NOMO-1 treated with DMSO at 0.1 percent for 48 hours (cell line): ENCODE measurements around the gene PSMD14.

Source experiments
- DNase-seq: peaks from one replicate; lab custom pipeline; 2025; ENCODE audit not compliant: unreplicated experiment; lab: John Stamatoyannopoulos, UW

The PSMD14 gene

GRCh38 chr2:161418275-161418714 lies 110.1 kb downstream of the PSMD14 start:
- DNase-seq = no peak

DNA sequence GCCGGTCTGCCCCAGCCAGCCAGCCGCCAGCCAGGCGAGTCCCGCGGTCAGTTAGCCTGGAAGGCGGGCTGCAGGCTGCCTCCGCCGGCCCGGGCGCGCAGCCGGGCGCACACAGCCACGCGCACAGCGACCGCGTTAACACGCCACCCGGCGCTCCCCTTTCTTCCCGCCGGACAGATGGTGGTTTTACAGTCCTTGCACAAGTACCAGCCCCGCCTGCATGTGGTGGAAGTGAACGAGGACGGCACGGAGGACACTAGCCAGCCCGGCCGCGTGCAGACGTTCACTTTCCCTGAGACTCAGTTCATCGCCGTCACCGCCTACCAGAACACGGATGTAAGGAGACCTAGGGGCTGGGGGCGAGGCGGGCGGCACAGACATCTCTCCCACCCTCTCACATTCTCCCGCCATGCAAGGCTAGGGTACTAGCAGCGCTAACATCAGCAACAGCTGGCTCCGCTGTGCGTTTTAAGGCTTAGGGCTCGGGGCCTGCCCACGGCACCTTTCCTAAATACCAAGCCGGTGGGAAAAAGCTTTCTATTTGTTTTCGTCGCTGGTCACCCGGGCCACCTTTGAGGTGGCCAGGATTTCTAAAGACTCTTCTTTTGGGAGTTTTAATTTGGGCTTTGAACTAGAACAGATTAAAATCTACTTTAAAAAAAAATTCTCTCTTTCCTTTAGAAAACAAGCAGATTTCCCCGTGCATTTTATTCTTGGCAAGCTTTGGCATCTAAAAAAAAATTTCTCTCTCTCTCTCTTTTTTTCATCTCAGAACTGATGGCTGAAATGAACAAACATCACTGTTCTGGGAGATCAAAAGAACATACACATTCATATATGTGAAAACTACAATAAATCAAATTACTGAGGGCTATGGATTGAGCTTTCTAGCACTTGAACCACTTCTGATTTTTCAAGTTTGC lies 110.8 kb downstream of the PSMD14 start:
- peak; percentile 12 for DNase-seq

GRCh38 chr2:161419638-161420190 lies 111.5 kb downstream of the PSMD14 start:
- no peak for DNase-seq

GRCh38 chr2:161420406-161421074 lies 112.3 kb downstream of the PSMD14 start:
- no peak for DNase-seq

GRCh38 chr2:161421686-161422085 lies 113.5 kb downstream of the PSMD14 start:
- no peak for DNase-seq

DNA sequence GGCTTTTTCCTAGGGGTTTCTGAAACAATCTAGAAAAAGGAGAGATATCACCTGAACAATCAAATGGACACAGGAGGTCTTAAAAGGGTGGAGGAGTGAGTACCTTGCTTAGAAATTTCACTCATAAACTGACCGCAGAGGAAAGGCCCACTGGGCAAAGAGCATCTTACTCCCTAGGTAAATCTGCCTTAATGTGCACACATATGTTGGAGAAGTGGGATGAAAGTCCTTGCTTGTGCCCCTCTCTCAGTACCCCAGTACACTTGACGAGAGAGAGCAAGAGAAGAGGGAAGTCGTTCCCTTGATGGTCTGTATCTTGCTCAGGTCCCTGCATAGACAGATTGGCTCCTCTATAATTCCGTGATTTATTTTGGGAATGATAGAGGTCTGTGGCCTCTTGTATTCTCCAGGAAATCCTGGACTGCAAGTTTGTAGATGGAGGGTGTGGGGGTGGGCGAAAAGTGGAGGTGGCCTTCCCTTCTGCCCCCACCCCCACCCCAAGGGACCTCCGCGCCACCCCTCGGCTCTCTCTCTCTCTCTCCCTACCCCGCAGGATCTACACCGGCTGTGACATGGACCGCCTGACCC lies 114.7 kb downstream of the PSMD14 start:
- DNase-seq = no peak

GRCh38 chr2:161423421-161424393 lies 115.5 kb downstream of the PSMD14 start:
- DNase-seq = no peak

- no peak for DNase-seq
Measured at GRCh38 chr2:161424394-161424769, 116.2 kb downstream of the PSMD14 start.

GRCh38 chr2:161424891-161425727 lies 116.9 kb downstream of the PSMD14 start:
- DNase-seq = no peak

- DNase-seq = no peak
Measured at GRCh38 chr2:161425728-161426454, 117.7 kb downstream of the PSMD14 start.

DNA sequence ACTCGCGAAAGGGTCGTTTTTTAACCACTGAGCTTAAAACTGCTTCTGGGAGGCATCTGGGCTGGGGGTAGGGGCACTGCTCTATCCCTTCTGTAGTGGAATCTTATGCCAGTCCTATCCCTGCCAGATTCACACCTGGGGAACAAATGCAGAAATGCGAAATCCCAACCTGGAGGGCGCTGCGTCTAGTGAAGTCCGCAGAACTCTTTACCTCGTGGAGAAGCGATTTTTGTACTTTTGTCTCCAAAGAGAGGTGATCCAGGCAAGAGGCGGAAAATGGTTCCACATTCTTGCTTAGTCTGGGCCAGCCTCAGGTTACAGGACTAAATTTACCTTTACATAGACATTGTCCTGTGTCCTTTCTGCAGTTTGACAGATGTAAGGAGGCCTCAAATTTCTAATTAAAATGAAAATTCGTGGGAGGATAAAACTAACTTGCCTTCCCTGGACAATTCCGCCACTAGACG lies 118.3 kb downstream of the PSMD14 start:
- DNase-seq = no peak

GRCh38 chr2:161426922-161427663 lies 118.9 kb downstream of the PSMD14 start:
- no peak for DNase-seq

- DNase-seq = no peak
Measured at GRCh38 chr2:161427664-161428587, 119.7 kb downstream of the PSMD14 start.

DNA sequence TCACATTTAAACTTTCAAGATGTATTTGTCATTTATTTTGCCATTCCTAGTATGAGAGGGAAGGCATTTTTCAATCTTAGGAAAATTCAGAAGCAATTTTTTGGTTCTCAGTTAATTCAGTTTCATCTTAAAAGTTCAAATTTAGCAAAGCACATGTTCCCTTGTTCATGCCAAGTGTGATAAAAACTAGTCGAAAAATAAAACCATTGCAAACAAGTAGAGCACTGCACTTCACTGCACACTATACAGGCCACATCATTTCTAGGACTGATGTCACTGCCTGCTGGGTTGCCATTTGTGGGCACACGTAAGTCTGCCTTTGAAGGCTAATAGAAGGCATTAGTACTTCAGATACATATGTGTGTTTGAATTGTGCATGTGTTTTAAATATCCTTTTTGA lies 122.2 kb downstream of the PSMD14 start:
- DNase-seq = no peak

- no peak for DNase-seq
Measured at GRCh38 chr2:161432107-161432506, 123.9 kb downstream of the PSMD14 start.

- no peak for DNase-seq
Measured at GRCh38 chr2:161434118-161434517, 125.9 kb downstream of the PSMD14 start.

- DNase-seq = no peak
Measured at GRCh38 chr2:161436411-161436810, 128.2 kb downstream of the PSMD14 start.
